Body of pancreas (tissue), 4 donors: ENCODE data around the gene HPSE2.

Experiments
- CTCF ChIP-seq, 7 experiments: fragments of 450-650 bp in 4 of 7; fragments of 200-600 bp in 3 of 7; sonication (generic) in 3 of 7; IDR thresholded peaks; one replicate each; pipeline ENCODE4 v1.5.1; 2016 to 2019; ENCODE audit warnings: antibody characterized with exemption in 7 of 7
- POLR2A ChIP-seq, 3 donors: fragments of 450-650 bp; IDR thresholded peaks; one replicate each; pipeline ENCODE4 v1.6.1; 2016; ENCODE audit warnings: antibody characterized with exemption in 3 of 3, mild to moderate bottlenecking in 2 of 3

GRCh38 chr10:98620503-98620902 is 615.1 kb downstream of the HPSE2 start:
- TF ChIP-seq CTCF (IDR thresholded peaks at IDR 0.05) (no peak), POLR2A (IDR thresholded peaks at IDR 0.05) (no peak)
